ENCODE measurements around the gene RORC. TPM values are rescaled to one million over a fixed set of nuclear protein-coding genes. Genes with fewer than 3 reads are reported as not detected.
"Not testable (repeated sequence)": the region's sequence is repeated elsewhere in the genome, so short reads cannot be mapped to it uniquely, and the experiment has no call there.

Gene RORC
- polyA plus RNA-seq, 1 donor: 8.7 TPM

- Histone ChIP-seq H3K4me3 (ENCODE audit: low read length) (no peak overlapping the region), H3K36me3 (ENCODE audit: control insufficient read depth, insufficient read depth, low read length) (no peaks in the 10 kb centered on the region), H3K4me1 (ENCODE audit: control insufficient read depth, insufficient read depth, low read length) (no peaks in the 10 kb centered on the region), H3K27me3 (ENCODE audit: control insufficient read depth, insufficient read depth, low read length) (peaks cover 26% of the 10 kb centered on the region), H3K9me3 (ENCODE audit: control insufficient read depth, low read depth, low read length) (no peaks in the 10 kb centered on the region), H3K27ac (ENCODE audit: low read length) (no peak overlapping the region)
- DNase-seq: no peak
- WGBS (ENCODE audit: insufficient coverage, low lambda C conversion rate): no CpG with 5 or more reads among the region's 5 CpGs
Measured at GRCh38 chr1:151798571-151798970, 33.0 kb downstream of the RORC start.

DNA sequence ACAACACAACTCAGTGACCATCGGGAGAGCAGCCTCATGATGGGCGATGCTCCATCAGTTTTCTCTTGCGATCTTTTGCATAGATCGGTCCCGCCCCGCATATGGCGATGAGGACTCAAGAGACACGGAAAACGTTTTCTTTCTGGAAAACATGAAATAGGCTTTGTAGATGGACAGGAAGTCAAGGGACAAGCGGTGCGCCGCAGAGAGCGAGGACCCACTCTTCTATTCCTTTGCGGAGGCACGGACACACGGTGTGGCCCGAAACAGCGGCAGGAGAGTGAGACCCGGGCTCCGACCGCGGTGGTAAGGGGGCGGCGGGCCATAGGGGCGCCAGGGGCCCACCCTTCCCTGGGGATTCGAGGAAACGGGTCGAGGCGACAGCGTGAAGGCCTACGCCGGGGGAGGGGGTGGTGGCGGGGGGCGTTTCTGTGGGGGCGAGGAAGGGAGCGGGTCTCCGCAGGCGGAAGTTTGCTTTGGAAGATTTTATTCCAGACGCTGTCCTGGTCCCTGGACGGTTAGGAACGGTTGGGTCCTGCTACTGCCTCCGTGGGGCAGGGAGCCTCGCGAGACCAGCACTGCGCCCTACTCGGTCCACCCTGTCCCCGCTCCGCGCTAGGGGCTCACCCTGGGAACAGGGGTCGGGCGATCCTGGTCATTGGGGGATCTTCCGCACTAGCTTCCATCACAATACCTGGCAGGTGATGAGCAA, 40.5 kb downstream of the RORC start:
- Histone ChIP-seq H3K9me3 (ENCODE audit: control insufficient read depth, low read depth, low read length) (no peaks in the 10 kb centered on the region), H3K36me3 (ENCODE audit: control insufficient read depth, insufficient read depth, low read length) (no peaks in the 10 kb centered on the region), H3K4me3 (ENCODE audit: low read length) (peak overlapping the region; percentile 63), H3K27me3 (ENCODE audit: control insufficient read depth, insufficient read depth, low read length) (peaks cover 1% of the 10 kb centered on the region), H3K4me1 (ENCODE audit: control insufficient read depth, insufficient read depth, low read length) (no peaks in the 10 kb centered on the region), H3K27ac (ENCODE audit: low read length) (no peak overlapping the region)
- WGBS (ENCODE audit: insufficient coverage, low lambda C conversion rate): no CpG with 5 or more reads among the region's 52 CpGs
- peak in 1 of 2 donors; percentile 26 for DNase-seq

DNA sequence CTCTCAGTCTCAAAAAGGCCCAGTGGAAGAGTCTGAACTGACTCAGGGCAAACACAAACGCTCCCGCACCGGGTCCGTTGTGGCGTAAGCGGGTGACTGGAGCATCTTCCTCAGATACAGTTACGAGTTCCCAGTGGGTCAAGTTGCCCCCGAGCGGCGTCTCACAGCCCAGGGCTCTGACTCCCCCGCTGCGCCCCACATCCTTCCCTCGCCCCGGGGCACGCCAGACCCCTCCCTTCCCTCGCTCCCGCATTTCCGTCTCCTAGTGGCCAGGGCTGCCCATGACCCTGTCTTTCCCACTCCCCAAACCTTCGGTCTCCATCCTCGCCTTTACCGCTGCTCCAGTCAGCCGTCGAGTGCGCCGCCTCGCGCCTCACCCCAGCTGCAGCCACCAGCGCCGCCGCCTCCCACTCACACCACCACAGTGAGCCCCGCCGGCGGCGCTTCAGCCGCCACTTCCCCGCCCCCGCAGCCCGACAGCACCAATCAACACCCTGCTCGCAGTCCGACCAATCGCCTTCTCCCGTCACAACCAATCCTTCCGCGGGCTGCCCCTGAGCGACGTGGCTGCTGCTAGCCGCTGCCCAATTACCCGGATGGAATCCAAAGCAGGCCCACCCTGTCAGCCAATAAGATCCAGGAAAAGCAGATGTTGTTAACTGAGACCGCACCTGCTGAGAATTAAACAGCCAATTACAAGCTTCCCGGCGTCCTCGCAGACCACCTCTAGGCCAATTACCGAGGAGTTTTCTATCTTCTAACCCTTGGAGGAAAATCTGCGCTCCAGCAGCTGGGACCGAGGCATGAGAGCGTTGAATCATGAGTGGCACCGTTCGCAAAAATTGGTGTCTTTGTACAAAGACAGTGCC, 41.3 kb downstream of the RORC start, which contains the start of gene TDRKH:
TDRKH (minus strand) TSS at position 430 of the 869 bp plus-strand sequence. CDS start 7,478 bp downstream, outside the sequence.
- Histone ChIP-seq H3K9me3 (ENCODE audit: control insufficient read depth, low read depth, low read length) (no peaks in the 10 kb centered on the region), H3K36me3 (ENCODE audit: control insufficient read depth, insufficient read depth, low read length) (no peaks in the 10 kb centered on the region), H3K27ac (ENCODE audit: low read length) (no peak within 1 kb of the TSS), H3K4me3 (ENCODE audit: low read length) (peak within 1 kb of the TSS; percentile 63), H3K4me1 (ENCODE audit: control insufficient read depth, insufficient read depth, low read length) (no peaks in the 10 kb centered on the region), H3K27me3 (ENCODE audit: control insufficient read depth, insufficient read depth, low read length) (peaks cover 2% of the 10 kb centered on the region)
- WGBS (ENCODE audit: insufficient coverage, low lambda C conversion rate): no CpG with 5 or more reads among the region's 58 CpGs
- DNase-seq: peak; percentile 98 to 99

DNA sequence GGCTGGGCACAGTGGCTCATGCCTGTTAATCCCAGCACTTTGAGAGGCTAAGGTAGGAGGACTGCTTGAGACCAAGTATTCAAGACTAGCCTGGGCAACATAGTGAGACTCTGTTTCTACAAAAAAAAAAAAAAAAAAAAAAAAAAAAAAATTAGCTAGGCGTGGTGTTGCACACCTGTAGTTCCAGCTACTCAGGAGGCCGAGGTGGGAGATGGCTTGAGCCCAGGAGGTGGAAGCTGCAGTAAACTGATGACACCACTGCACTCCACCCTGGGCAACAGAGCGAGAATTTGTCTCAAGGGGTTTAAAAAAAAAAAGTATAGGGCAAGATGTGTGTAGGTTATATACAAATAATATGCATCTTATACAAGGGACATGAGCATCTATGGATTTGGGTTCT, 43.9 kb downstream of the RORC start:
- peaks cover 2% of the 10 kb centered on the region for H3K27me3 ChIP-seq (ENCODE audit: control insufficient read depth, insufficient read depth, low read length)
- H3K9me3 ChIP-seq (ENCODE audit: control insufficient read depth, low read depth, low read length): no peaks in the 10 kb centered on the region
- no peak for DNase-seq
- WGBS (ENCODE audit: insufficient coverage, low lambda C conversion rate): no CpG with 5 or more reads among the region's 3 CpGs
- no peak overlapping the region for H3K27ac ChIP-seq (ENCODE audit: low read length)
- no peak overlapping the region for H3K4me3 ChIP-seq (ENCODE audit: low read length)
- H3K36me3 ChIP-seq (ENCODE audit: control insufficient read depth, insufficient read depth, low read length): no peaks in the 10 kb centered on the region
- no peaks in the 10 kb centered on the region for H3K4me1 ChIP-seq (ENCODE audit: control insufficient read depth, insufficient read depth, low read length)

DNA sequence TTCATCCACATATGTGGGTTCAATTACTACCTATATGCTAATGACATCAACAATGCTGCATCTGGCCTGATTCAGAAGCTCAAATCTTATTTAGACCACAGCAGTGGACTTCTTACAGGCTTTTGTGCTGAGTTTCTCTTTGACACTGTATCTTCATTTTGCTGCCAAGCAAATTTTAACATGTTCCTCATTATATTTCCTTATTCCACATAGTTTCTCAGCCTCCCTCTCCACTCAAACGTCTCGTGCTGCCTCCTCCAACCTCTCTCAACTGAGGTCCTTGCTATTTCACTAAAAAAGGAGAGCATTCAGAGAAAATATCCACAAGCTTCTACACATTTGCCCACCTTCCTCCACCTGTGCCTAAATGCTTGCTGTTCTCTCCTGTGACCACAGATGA, 47.8 kb downstream of the RORC start:
- 69% methylated on average over 2 of the region's 2 CpGs for WGBS (ENCODE audit: insufficient coverage, low lambda C conversion rate)
- no peak overlapping the region for H3K4me3 ChIP-seq (ENCODE audit: low read length)
- H3K36me3 ChIP-seq (ENCODE audit: control insufficient read depth, insufficient read depth, low read length): no peaks in the 10 kb centered on the region
- no peaks in the 10 kb centered on the region for H3K9me3 ChIP-seq (ENCODE audit: control insufficient read depth, low read depth, low read length)
- no peaks in the 10 kb centered on the region for H3K4me1 ChIP-seq (ENCODE audit: control insufficient read depth, insufficient read depth, low read length)
- H3K27ac ChIP-seq (ENCODE audit: low read length): no peak overlapping the region
- H3K27me3 ChIP-seq (ENCODE audit: control insufficient read depth, insufficient read depth, low read length): peaks cover 2% of the 10 kb centered on the region
- no peak for DNase-seq

GRCh38 chr1:151782741-151783140, 48.9 kb downstream of the RORC start:
- no peak overlapping the region for H3K4me3 ChIP-seq (ENCODE audit: low read length)
- H3K27me3 ChIP-seq (ENCODE audit: control insufficient read depth, insufficient read depth, low read length): peaks cover 2% of the 10 kb centered on the region
- H3K36me3 ChIP-seq (ENCODE audit: control insufficient read depth, insufficient read depth, low read length): no peaks in the 10 kb centered on the region
- no peaks in the 10 kb centered on the region for H3K4me1 ChIP-seq (ENCODE audit: control insufficient read depth, insufficient read depth, low read length)
- H3K27ac ChIP-seq (ENCODE audit: low read length): no peak overlapping the region
- H3K9me3 ChIP-seq (ENCODE audit: control insufficient read depth, low read depth, low read length): no peaks in the 10 kb centered on the region
- DNase-seq: no peak
- whole genome bisulfite sequencing (ENCODE audit: insufficient coverage, low lambda C conversion rate): no CpG with 5 or more reads among the region's 3 CpGs

GRCh38 chr1:151782026-151782425, 49.6 kb downstream of the RORC start:
- not testable (repeated sequence) for H3K27ac ChIP-seq (ENCODE audit: low read length); H3K9me3 ChIP-seq (ENCODE audit: control insufficient read depth, low read depth, low read length); H3K4me1 ChIP-seq (ENCODE audit: control insufficient read depth, insufficient read depth, low read length); H3K36me3 ChIP-seq (ENCODE audit: control insufficient read depth, insufficient read depth, low read length); DNase-seq; H3K4me3 ChIP-seq (ENCODE audit: low read length); H3K27me3 ChIP-seq (ENCODE audit: control insufficient read depth, insufficient read depth, low read length)
- WGBS (ENCODE audit: insufficient coverage, low lambda C conversion rate): 81% methylated on average over 4 of the region's 5 CpGs

GRCh38 chr1:151780736-151781135, 50.9 kb downstream of the RORC start:
- not testable (repeated sequence) for H3K9me3 ChIP-seq (ENCODE audit: control insufficient read depth, low read depth, low read length); H3K36me3 ChIP-seq (ENCODE audit: control insufficient read depth, insufficient read depth, low read length)
- WGBS (ENCODE audit: insufficient coverage, low lambda C conversion rate): no CpG with 5 or more reads among the region's 5 CpGs

GRCh38 chr1:151779852-151780251, 51.8 kb downstream of the RORC start:
- Histone ChIP-seq H3K27me3 (ENCODE audit: control insufficient read depth, insufficient read depth, low read length) (no peaks in the 10 kb centered on the region), H3K4me1 (ENCODE audit: control insufficient read depth, insufficient read depth, low read length) (no peaks in the 10 kb centered on the region), H3K4me3 (ENCODE audit: low read length) (no peak overlapping the region), H3K36me3 (ENCODE audit: control insufficient read depth, insufficient read depth, low read length) (no peaks in the 10 kb centered on the region), H3K9me3 (ENCODE audit: control insufficient read depth, low read depth, low read length) (no peaks in the 10 kb centered on the region), H3K27ac (ENCODE audit: low read length) (no peak overlapping the region)
- DNase-seq: no peak
- WGBS (ENCODE audit: insufficient coverage, low lambda C conversion rate): no CpG with 5 or more reads among the region's 4 CpGs

More at GRCh38 chr1:151780736-151781135, 50.9 kb downstream of the RORC start:
- H3K4me1 ChIP-seq (ENCODE audit: control insufficient read depth, insufficient read depth, low read length); H3K27ac ChIP-seq (ENCODE audit: low read length); H3K4me3 ChIP-seq (ENCODE audit: low read length); DNase-seq; H3K27me3 ChIP-seq (ENCODE audit: control insufficient read depth, insufficient read depth, low read length): not testable (repeated sequence)

- no CpG with 5 or more reads among the region's 4 CpGs for WGBS (ENCODE audit: insufficient coverage, low lambda C conversion rate)
- H3K27ac ChIP-seq (ENCODE audit: low read length): no peak overlapping the region
- H3K36me3 ChIP-seq (ENCODE audit: control insufficient read depth, insufficient read depth, low read length): no peaks in the 10 kb centered on the region
- no peaks in the 10 kb centered on the region for H3K9me3 ChIP-seq (ENCODE audit: control insufficient read depth, low read depth, low read length)
- no peaks in the 10 kb centered on the region for H3K27me3 ChIP-seq (ENCODE audit: control insufficient read depth, insufficient read depth, low read length)
- no peaks in the 10 kb centered on the region for H3K4me1 ChIP-seq (ENCODE audit: control insufficient read depth, insufficient read depth, low read length)
- H3K4me3 ChIP-seq (ENCODE audit: low read length): no peak overlapping the region
- DNase-seq: no peak
Measured at GRCh38 chr1:151777317-151777716, 54.3 kb downstream of the RORC start.
